T1000 (cell line): ENCODE results near the gene PKM.

Source experiments
- DNase-seq: peaks from one replicate; lab custom pipeline; 2025; ENCODE audit warnings: mixed read lengths; lab: John Stamatoyannopoulos, UW

PKM gene

GRCh38 chr15:72235298-72235697 is 4.3 kb upstream of the PKM start:
- DNase-seq: no peak

- DNase-seq: no peak
Measured at GRCh38 chr15:72233769-72234168, 2.8 kb upstream of the PKM start.

GRCh38 chr15:72231833-72232478 is 966 bp upstream of the PKM start:
- DNase-seq: no peak

GRCh38 chr15:72230197-72231065 is 559 bp downstream of the PKM start:
- peak; percentile 40 for DNase-seq

- DNase-seq: no peak
Measured at GRCh38 chr15:72229947-72230196, 1.1 kb downstream of the PKM start.

- DNase-seq: no peak
Measured at GRCh38 chr15:72229076-72229946, 1.7 kb downstream of the PKM start.

GRCh38 chr15:72227720-72228119 is 3.3 kb downstream of the PKM start:
- DNase-seq: no peak

GRCh38 chr15:72227192-72227586 is 3.8 kb downstream of the PKM start:
- no peak for DNase-seq

GRCh38 chr15:72223278-72223677 is 7.7 kb downstream of the PKM start:
- DNase-seq: no peak

GRCh38 chr15:72222393-72222792 is 8.6 kb downstream of the PKM start:
- peak; percentile 48 for DNase-seq

- no peak for DNase-seq
Measured at GRCh38 chr15:72220687-72221086, 10.3 kb downstream of the PKM start.

GRCh38 chr15:72217216-72217615 is 13.8 kb downstream of the PKM start:
- no peak for DNase-seq

GRCh38 chr15:72216079-72216478 is 14.9 kb downstream of the PKM start:
- DNase-seq: no peak

GRCh38 chr15:72207558-72208085 is 23.4 kb downstream of the PKM start:
- no peak for DNase-seq

- DNase-seq: no peak
Measured at GRCh38 chr15:72206677-72207000, 24.4 kb downstream of the PKM start.

GRCh38 chr15:72205896-72206676 is 24.9 kb downstream of the PKM start:
- no peak for DNase-seq

GRCh38 chr15:72205273-72205672 is 25.7 kb downstream of the PKM start:
- no peak for DNase-seq

- DNase-seq: peak; percentile 29
Measured at GRCh38 chr15:72203507-72203837, 27.5 kb downstream of the PKM start.

GRCh38 chr15:72202801-72203506 is 28.0 kb downstream of the PKM start:
- DNase-seq: no peak

- DNase-seq: no peak
Measured at GRCh38 chr15:72202302-72202701, 28.7 kb downstream of the PKM start.

GRCh38 chr15:72201391-72201921 is 29.5 kb downstream of the PKM start:
- no peak for DNase-seq
